GM19351 (cell line): ENCODE data around the gene CAMK2N1.

Experiments
- ATAC-seq: cut with Tn5 transposase; IDR thresholded peaks from one replicate; pipeline ENCODE4 v1.9.1; 2021; ENCODE audit warnings: mild to moderate bottlenecking, moderate library complexity; ENCODE audit not compliant: unreplicated experiment

CAMK2N1 gene

GRCh38 chr1:20446796-20447195 lies 39.2 kb downstream of the CAMK2N1 start:
- no peak for ATAC-seq

- ATAC-seq: no peak
These were observed 40.1 kb downstream of the CAMK2N1 start for GRCh38 chr1:20445956-20446355.

GRCh38 chr1:20443703-20444586 lies 42.1 kb downstream of the CAMK2N1 start:
- ATAC-seq: no peak

- no peak for ATAC-seq
These were observed 42.9 kb downstream of the CAMK2N1 start for GRCh38 chr1:20442920-20443625.

- ATAC-seq: peak; percentile 56
These were observed 45.2 kb downstream of the CAMK2N1 start for GRCh38 chr1:20440785-20441200.

- no peak for ATAC-seq
These were observed 46.7 kb downstream of the CAMK2N1 start for GRCh38 chr1:20439282-20439681.

GRCh38 chr1:20437640-20438039 lies 48.4 kb downstream of the CAMK2N1 start:
- no peak for ATAC-seq

GRCh38 chr1:20432891-20433290 lies 53.1 kb downstream of the CAMK2N1 start:
- ATAC-seq: no peak
